Endodermal cell (in vitro differentiated cells): ENCODE results near the gene CLEC4E. TPM values are rescaled to one million over a fixed set of nuclear protein-coding genes. Genes with fewer than 3 reads are reported as not detected.
"Not testable (repeated sequence)": the region's sequence is repeated elsewhere in the genome, so short reads cannot be mapped to it uniquely, and the experiment has no call there.

Experiments
- DNase-seq: peaks from one replicate; pipeline ENCODE4 v3.0.0-alpha.2; 2017
- H3K27ac ChIP-seq: 2 replicates; pipeline ENCODE4 v1.5.1; 2013; ENCODE audit warnings: mild to moderate bottlenecking, low read depth, low read length, moderate library complexity
- H3K27me3 ChIP-seq: 2 replicates; pipeline ENCODE4 v1.6.1; 2013; ENCODE audit warnings: mild to moderate bottlenecking, low read length, moderate library complexity; ENCODE audit not compliant: insufficient read depth, control insufficient read depth, poor library complexity, severe bottlenecking
- H3K36me3 ChIP-seq: 2 replicates; pipeline ENCODE4 v1.7.0; 2013; ENCODE audit warnings: mild to moderate bottlenecking, low read length, moderate library complexity; ENCODE audit not compliant: control insufficient read depth, insufficient read depth
- H3K4me1 ChIP-seq: one replicate; pipeline ENCODE4 v1.7.0; 2013; ENCODE audit warnings: low read length; ENCODE audit not compliant: control insufficient read depth, insufficient read depth
- H3K4me3 ChIP-seq: 2 replicates; pipeline ENCODE4 v1.5.1; 2013; ENCODE audit warnings: mild to moderate bottlenecking, low read length, moderate library complexity
- H3K9ac ChIP-seq: 2 replicates; pipeline ENCODE4 v1.6.1; 2013; ENCODE audit warnings: mild to moderate bottlenecking, low read length, moderate library complexity; ENCODE audit not compliant: poor library complexity, severe bottlenecking; ENCODE audit errors: extremely low read depth
- H3K9me3 ChIP-seq: 2 replicates; pipeline ENCODE4 v1.6.1; 2013; ENCODE audit warnings: mild to moderate bottlenecking, low read length, moderate library complexity; ENCODE audit not compliant: control insufficient read depth
- H3K27ac Mint-ChIP-seq: 2 replicates; pipeline ENCODE4 v1.8.0; 2020; ENCODE audit warnings: mixed read lengths
- H3K27me3 Mint-ChIP-seq: 2 replicates; pipeline ENCODE4 v1.8.0; 2021; ENCODE audit warnings: mild to moderate bottlenecking, mixed read lengths; ENCODE audit not compliant: insufficient read depth
- H3K36me3 Mint-ChIP-seq: 2 replicates; pipeline ENCODE4 v1.8.0; 2020; ENCODE audit warnings: low read depth, mixed read lengths
- H3K4me1 Mint-ChIP-seq: 2 replicates; pipeline ENCODE4 v1.8.0; 2020; ENCODE audit warnings: mixed read lengths
- H3K4me3 Mint-ChIP-seq: 2 replicates; pipeline ENCODE4 v1.8.0; 2020; ENCODE audit warnings: mild to moderate bottlenecking, moderate library complexity, mixed read lengths
- H3K9me3 Mint-ChIP-seq: 2 replicates; pipeline ENCODE4 v1.8.0; 2020; ENCODE audit warnings: mild to moderate bottlenecking, mixed read lengths
- WGBS, 2 experiments: methylation state at CpG; one replicate each; pipeline versions ENCODE4 v1.1.5 to v1.1.7; 2013; ENCODE audit warnings: missing lambda C conversion rate in 2 of 2, mixed read lengths in 1 of 2; ENCODE audit not compliant: insufficient coverage in 1 of 2, insufficient read length in 1 of 2; 5-methylcytosine and 5-hydroxymethylcytosine counted together
- total RNA-seq, 2 donors: library from RNA; stranded (reverse); fragmentation: NEBNext Ultra II Directional in 1 of 2; extraction: Animal tissue kit (Norgen Biotek cat#: 25700) in 1 of 2; gene quantifications; 2 replicates in 1 of 2; 3 replicates in 1 of 2; pipeline ENCODE4 v1.2.1, GENCODE V29; 2021
- TF ChIP-seq, protein P1 (sequence below): fragments of 200-600 bp; sonication (generic); conservative IDR thresholded peaks from 2 replicates; pipeline ENCODE4 v1.5.0; 2021; ENCODE audit warnings: antibody characterized with exemption, mild to moderate bottlenecking

CLEC4E gene
- total RNA-seq, 2 donors from 2014 or later = not detected

DNA sequence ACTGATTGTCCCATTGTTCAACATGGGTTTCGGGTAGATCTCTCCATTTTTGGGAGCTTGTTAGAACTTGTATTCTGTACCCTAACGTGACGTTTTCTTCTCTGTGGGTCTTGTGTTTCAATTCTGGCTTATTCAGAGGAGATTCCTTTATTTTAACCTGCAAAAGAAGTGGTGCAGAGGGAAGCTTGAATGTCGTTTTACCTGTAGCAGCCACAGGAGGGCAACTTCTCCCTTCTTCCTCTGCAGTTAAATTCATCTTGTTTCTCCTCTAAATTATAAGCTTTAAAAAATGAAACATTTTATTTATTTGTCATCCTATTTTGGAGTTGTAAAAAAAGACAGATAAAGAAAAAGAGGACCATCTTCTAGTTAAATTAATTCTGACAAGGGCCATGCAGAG, 41.1 kb downstream of the CLEC4E start:
- no peaks in the 10 kb centered on the region for H3K9me3 ChIP-seq
- TF ChIP-seq, protein P1, sequence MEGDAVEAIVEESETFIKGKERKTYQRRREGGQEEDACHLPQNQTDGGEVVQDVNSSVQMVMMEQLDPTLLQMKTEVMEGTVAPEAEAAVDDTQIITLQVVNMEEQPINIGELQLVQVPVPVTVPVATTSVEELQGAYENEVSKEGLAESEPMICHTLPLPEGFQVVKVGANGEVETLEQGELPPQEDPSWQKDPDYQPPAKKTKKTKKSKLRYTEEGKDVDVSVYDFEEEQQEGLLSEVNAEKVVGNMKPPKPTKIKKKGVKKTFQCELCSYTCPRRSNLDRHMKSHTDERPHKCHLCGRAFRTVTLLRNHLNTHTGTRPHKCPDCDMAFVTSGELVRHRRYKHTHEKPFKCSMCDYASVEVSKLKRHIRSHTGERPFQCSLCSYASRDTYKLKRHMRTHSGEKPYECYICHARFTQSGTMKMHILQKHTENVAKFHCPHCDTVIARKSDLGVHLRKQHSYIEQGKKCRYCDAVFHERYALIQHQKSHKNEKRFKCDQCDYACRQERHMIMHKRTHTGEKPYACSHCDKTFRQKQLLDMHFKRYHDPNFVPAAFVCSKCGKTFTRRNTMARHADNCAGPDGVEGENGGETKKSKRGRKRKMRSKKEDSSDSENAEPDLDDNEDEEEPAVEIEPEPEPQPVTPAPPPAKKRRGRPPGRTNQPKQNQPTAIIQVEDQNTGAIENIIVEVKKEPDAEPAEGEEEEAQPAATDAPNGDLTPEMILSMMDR = peak; percentile 95
- H3K36me3 ChIP-seq = no peaks in the 10 kb centered on the region
- Mint-ChIP-seq H3K4me3 (no peak overlapping the region), H3K36me3 (no peaks in the 10 kb centered on the region), H3K27me3 (no peaks in the 10 kb centered on the region), H3K27ac (no peak overlapping the region), H3K4me1 (peaks cover 4% of the 10 kb centered on the region), H3K9me3 (peaks cover 5% of the 10 kb centered on the region)
- no peak overlapping the region for H3K4me3 ChIP-seq
- no peak overlapping the region for H3K9ac ChIP-seq
- no peaks in the 10 kb centered on the region for H3K27me3 ChIP-seq
- H3K4me1 ChIP-seq = no peaks in the 10 kb centered on the region
- DNase-seq = peak; percentile 53
- WGBS, 2 experiments = 48 to 68% methylated on average over 3 to 4 of the region's 4 CpGs
- H3K27ac ChIP-seq = no peak overlapping the region

DNA sequence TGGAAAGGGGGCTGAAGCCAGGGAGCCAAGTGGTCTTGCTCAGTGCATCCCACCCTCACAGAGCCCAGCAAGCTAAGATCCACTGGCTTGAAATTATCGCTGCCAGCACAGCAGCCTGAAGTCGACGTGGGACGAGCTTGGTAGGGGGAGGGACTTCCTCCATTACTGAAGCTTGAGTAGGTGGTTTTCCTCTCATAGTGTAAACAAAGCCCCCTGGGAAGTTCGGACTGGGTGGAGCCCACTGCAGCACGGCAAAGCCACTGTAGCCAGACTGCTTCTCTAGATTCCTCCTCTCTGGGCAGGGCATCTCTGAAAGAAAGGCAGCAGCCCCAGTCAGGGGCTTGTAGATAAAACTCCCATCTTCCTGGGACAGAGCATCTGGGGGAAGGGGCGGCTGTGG, 44.6 kb downstream of the CLEC4E start:
- DNase-seq = peak; percentile 52
- H3K9ac ChIP-seq, H3K4me1 Mint-ChIP-seq, H3K9me3 Mint-ChIP-seq, H3K27ac ChIP-seq, H3K9me3 ChIP-seq, H3K4me1 ChIP-seq, H3K27me3 Mint-ChIP-seq, H3K27ac Mint-ChIP-seq, H3K36me3 Mint-ChIP-seq, H3K4me3 Mint-ChIP-seq, H3K4me3 ChIP-seq, H3K27me3 ChIP-seq, H3K36me3 ChIP-seq: not testable (repeated sequence)
- 84% methylated on average over 7 of the region's 7 CpGs; no CpG with 5 or more reads in 1 of the 2 experiments for WGBS, 2 experiments

DNA sequence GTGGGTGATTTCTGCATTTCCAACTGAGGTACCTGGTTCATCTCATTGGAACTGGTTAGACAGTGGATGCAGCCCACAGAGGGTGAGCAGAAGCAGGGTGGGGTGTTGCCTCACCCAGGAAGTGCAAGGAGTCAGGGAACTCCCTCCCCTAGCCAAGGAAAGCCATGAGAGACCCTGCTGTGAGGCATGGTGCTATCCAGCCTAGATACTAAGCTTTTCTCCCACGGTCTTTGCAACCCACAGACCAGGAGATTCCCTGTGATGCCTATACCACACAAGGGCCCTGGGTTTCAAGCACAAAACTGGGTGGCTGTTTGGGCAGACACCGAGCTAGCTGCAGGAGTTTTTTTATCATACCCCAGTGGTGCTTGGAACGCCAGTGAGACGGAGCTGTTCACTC, 45.0 kb downstream of the CLEC4E start:
- not testable (repeated sequence) for H3K36me3 Mint-ChIP-seq, H3K27me3 Mint-ChIP-seq, H3K9me3 ChIP-seq, DNase-seq, H3K9ac ChIP-seq, H3K9me3 Mint-ChIP-seq, H3K4me1 ChIP-seq, H3K4me3 ChIP-seq, H3K4me3 Mint-ChIP-seq, H3K4me1 Mint-ChIP-seq, H3K27me3 ChIP-seq, H3K36me3 ChIP-seq, H3K27ac Mint-ChIP-seq, H3K27ac ChIP-seq
- 89 to 94% methylated on average over 3 to 4 of the region's 4 CpGs for WGBS, 2 experiments

DNA sequence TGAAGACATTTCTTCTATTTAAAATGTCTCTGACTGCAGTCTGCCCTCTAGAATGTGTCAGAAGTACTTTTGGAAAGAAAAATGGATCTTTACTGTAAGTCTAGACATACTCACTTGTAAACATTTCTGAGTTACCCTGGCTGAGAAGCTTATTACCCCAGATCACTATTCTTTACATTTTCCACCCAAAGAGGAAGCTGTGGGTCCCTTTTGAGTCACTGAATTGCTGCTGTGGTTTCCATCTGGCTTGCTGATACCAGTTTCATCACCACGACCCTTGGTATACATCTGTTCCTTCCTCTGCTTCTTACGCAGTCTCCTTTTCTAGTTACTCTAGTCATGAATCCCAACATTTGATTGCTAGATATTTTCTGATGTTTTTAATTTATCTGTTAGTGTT, 47.6 kb downstream of the CLEC4E start:
- no peak for DNase-seq
- Histone ChIP-seq H3K9ac (no peak overlapping the region), H3K4me3 (no peak overlapping the region), H3K36me3 (no peaks in the 10 kb centered on the region), H3K4me1 (no peaks in the 10 kb centered on the region), H3K27ac (no peak overlapping the region), H3K27me3 (no peaks in the 10 kb centered on the region), H3K9me3 (no peaks in the 10 kb centered on the region)
- no peaks in the 10 kb centered on the region for H3K27me3 Mint-ChIP-seq
- H3K4me1 Mint-ChIP-seq = no peaks in the 10 kb centered on the region
- TF ChIP-seq, protein P1 = no peak
- H3K9me3 Mint-ChIP-seq = peaks cover 5% of the 10 kb centered on the region
- WGBS, 2 experiments = 100% methylated on average over 1 of the region's 2 CpGs; no CpG with 5 or more reads in 1 of the 2 experiments
- no peak overlapping the region for H3K27ac Mint-ChIP-seq
- no peak overlapping the region for H3K4me3 Mint-ChIP-seq
- H3K36me3 Mint-ChIP-seq = no peaks in the 10 kb centered on the region
